Fibroblast of skin of right biceps (primary cell): ENCODE data around the gene SGMS1.
"Not testable (repeated sequence)": the region's sequence is repeated elsewhere in the genome, so short reads cannot be mapped to it uniquely, and the experiment has no call there.

Experiments
- DNase-seq: peaks from one replicate; pipeline ENCODE4 v3.0.0-alpha.2; 2013

SGMS1 gene

DNA sequence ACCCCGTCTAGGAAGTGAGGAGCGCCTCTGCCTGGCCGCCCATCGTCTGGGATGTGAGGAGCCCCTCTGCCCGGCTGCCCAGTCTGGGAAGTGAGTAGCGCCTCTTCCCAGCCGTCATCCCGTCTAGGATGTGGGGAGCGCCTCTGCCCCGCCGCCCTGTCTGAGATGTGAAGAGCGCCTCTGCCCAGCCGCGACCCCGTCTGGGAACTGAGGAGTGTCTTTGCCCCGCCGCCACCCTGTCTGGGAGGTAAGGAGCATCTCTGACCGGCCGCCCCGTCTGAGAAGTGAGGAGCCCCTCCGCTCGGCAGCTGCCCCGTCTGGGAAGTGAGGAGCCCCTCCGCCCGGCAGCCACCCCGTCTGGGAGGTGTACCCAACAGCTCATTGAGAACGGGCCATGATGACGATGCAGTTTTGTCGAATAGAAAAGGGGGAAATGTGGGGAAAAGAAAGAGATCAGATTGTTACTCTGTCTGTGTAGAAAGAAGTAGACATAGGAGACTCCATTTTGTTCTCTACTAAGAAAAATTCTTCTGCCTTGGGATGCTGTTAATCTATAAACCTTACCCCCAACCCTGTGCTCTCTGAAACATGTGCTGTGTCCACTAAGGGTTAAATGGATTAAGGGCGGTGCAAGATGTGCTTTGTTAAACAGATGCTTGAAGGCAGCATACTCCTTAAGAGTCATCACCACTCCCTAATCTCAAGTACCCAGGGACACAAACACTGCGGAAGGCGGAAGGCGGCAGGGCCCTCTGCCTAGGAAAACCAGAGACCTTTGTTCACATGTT is 267.9 kb downstream of the SGMS1 start:
- not testable (repeated sequence) for DNase-seq

DNA sequence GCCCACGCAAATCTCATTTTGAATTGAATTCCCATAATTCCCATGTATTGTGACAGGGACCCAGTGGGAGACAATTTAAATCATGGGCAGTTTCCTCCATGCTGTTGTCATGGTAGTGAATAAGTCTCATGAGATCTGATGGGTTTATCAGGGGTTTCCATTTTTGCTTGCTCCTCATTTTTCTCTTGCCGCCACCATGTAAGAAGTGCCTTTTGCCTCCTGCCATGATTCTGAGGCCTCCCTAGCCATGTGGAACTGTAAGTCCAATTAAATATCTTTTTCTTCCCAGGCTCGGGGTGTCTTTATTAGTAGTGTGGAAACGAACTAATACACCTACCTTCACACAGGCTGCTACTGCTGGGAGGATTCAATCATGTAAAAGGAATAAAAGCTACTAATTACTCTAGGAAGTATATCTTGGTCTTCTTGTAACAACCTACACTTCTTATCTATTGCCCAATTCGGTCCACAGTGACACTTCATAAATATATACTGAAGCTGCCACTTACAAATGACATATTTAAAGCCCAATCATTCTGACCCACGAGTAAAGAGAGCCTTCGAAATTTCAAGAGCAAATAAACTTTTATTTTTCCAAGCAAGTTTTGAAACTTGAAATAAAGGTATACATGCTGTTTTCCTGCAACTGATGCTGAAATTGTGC is 272.1 kb downstream of the SGMS1 start:
- DNase-seq, result no peak

DNA sequence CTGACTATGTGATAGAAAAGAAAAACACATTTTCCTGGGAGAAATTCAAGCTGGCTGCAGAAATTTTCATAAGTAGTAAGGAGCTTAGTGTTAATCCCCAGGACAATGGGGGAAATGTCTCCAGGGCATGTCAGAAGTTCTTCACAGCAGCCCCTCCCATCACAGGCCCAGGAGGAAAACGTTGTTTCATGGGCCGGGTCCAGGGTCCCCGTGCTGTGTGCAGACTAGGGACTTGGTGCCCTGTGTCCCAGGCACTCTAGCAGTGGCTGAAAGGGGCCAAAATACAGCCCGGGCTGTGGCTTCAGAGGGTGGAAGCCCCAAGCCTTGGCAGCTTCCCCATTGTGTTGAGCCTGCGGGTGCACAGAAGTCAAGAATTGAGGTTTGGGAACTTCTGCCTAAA is 273.4 kb downstream of the SGMS1 start:
- DNase-seq, result no peak

DNA sequence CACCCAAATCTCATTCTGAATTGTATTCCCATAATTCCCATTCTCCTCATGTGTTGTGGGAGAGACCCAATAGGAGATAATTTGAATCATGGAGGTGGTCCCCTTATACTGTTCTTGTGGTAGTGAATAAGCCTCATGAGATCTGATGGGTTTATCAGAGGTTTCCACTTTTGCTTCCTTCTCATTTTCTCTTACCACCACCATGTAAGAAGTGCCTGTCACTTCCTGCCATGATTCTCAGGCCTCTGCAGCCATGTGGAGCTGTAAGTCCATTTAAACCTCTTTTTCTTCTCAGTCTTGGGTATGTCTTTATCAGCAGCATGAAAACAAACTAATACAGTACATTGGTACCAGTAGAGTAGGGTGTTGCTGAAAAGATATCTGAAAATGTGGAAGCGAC is 274.2 kb downstream of the SGMS1 start:
- DNase-seq, result no peak

DNA sequence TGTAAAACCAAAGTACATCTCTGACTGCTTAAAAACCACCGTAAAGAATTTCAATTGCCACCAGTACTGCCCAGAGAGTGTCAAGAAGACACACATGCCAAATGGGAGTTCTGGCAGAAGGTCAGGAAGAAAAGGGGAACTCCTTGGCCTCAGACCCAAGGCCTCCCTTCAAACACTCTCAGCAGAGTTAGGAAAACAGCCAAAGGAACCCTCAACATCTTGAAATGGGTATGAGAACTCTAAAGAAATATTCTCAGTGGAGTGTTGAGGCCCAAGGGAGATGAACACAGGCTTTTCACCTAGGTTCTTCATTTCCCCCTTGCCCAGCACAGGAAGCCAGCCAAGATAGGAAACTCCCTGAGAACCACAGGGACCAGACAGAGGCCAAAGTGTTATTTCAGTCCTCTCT is 276.4 kb downstream of the SGMS1 start:
- no peak for DNase-seq

DNA sequence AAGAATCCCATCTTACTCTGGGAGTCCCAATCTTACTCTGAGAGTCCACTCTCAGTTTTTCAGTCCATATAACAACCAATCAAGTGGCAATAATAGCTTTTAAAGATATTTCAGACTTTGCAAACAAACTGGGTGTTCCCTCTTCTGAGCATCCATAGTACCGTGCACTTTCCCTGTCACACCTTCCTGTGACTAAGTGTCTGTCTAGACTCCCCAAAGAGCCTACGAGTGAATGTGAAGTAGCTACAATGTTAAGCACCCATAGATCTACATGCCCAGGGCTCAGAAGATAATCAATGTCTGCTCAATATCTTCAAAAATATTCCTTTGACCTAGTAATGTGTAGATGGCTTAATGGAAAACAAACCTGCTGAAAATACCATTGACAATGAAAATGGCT is 276.8 kb downstream of the SGMS1 start:
- DNase-seq, result no peak

DNA sequence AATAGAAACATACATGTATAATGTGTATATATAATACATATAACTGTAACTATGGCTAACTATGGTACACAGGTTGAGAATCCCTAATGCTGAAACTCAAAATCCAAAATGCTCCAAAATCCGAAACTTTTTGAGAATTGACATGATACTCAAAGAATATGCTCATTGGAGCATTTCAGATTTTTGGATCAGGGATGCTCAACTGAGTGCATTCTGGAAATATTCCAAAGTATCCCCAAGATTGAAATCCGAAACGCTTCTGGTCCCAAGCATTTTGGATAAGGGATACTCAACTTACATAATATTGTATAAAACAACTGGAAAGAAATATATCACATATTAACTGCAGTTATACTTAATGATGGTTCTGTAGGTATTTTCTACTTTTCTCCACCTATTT is 278.2 kb downstream of the SGMS1 start:
- no peak for DNase-seq

DNA sequence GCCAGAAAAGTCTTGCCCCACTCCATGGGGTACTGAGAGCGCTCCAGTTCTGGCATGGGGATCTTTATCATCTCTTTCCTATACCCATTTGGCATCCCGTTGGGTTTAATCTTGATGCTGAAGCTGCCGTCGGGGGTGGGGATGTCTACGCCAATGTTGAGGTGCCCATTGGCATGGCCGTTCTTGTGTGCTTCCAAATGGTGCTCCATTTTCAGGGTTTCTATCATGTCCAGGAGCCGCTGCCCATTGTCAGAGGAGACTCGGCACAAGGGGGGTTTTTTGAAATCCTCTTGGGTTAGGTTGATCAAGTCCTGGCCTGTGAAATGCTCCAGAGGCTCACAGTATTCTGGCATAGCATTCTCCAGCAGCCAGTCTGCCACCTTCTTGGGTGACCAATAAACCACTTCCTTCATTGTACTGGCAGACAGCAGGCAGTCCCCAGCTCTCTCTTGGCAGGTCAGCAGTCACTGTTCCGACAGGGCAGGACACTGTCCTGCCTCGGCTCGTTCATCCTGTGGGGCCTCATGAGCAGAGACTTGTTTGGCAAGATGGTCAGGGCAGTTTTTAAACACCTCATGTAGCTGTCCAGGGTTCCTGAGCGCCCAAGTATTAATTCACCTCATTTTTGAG is 279.9 kb downstream of the SGMS1 start:
- DNase-seq, result no peak

DNA sequence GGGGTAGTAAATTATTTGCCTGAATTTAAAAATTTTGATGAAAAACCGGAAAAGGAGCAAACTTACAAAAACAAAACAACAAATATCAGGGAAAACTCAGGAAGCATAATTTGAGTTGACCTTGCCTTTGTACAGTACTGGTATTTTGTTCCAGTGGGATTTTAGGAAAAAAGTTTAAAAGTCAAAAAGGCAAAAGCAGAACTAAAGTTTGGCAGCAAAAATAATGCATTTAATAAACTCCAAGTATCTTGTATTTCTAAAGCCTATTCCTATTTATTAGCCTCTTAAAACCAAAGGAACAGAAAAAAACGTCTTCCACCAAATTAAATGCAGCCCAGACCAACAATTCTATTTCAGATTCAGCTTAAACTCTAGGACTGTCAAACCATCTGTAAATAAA is 281.8 kb downstream of the SGMS1 start:
- DNase-seq, result no peak

DNA sequence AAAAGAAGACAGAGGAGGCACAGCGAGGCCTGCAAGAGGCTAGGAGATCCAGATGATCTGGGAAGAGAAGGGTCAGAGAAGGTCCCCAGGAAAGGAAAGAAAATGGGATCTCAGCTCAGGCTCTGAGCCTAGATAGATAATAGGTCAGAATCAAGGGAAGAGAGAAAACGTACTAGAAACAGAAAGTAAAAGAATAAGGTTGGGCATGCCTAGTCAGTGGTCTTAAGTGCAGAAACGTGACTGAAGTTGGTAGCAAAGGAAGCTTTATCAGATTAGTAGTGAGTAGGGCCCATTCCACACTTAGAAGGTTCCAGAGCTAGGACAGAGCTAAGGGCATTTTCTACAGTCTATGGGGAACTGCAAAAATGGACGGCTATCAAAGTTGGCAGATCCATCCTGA is 287.6 kb downstream of the SGMS1 start:
- no peak for DNase-seq

DNA sequence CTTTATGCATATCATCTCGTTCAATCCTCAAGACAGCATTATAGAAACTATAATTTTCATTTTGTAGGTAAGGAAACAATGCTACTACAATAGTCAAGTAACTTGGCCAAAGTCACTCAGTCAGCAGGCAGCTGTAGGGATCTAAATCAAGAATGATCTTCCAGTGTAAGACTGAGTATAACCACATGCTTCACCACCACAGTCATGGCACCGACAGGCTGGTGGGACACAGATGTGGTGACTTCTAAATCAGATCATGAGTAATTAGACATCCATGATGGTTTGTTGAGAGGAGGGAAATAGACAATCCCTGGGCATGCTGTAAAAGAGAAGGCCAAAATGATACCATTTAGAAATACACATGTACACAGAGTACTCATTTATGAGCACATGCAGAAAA is 288.4 kb downstream of the SGMS1 start:
- DNase-seq, result no peak

DNA sequence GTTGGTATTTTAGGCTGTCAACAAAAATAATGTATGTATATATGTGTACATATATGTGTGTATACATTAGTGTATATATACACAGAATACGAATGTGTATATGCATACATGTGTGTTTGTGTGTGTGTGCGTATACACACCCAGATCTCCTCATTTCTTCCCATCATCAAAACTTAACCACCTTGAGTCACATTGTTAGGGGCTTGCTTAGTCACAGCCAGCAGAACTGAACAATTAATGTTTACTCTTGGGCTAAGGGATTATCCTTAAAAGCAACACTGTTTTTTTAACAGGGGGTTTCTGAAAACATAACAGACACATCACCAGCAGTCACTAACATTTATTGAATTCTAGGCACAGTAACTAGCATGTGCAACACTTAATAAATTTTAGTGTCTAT is 289.5 kb downstream of the SGMS1 start:
- no peak for DNase-seq

DNA sequence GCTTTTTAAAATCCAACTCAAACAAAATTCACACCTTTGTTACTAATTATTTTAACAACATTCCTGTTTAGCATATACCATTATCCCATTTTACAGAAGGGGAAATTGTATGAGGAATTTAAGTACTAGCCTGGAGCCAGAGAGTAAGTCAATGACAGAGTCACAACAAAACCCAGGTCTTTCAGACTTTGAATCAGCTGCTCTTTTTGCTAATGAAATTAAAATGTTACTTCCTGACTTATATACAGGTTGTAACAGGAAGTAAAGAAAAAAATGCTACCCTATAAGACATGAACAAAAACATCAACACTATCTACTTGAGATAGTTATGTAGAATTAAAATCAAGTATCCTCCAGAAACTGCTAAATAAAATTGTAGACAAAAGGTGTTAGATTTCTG is 289.9 kb downstream of the SGMS1 start:
- no peak for DNase-seq

DNA sequence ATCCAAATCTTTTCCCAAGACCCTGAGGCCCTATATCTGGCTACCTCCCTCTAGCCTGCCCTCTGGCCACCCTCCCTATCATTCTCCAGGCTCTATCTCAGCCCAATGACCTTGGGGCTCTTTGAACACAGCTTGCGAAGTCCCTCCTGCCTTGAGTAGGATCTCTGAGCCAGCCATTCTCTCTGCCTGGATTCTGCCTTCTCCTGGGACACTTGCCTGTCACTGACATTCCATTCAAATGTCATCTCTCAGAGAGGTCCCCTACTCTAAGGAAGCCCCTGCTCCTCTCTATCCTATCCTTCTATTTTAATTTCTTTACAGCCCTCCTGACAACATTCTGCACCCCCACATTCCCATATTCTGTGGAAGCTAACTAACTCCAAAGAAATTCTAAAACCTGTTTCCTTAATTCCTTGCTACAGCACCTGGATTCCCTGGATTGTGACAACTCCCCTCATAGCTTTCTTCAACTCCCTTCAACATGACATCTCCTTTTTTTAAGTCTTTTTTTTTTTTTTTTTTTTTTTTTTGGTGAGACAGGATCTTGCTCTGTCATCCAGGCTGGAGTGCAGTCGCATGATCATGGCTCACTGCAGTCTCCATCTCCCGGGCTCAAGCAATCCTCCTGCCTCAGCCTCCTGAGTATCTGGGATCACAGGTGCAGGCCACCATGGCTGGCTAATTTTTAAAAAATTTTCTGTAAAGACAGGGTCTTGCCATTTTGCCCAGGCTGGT is 291.5 kb downstream of the SGMS1 start:
- DNase-seq, result no peak

DNA sequence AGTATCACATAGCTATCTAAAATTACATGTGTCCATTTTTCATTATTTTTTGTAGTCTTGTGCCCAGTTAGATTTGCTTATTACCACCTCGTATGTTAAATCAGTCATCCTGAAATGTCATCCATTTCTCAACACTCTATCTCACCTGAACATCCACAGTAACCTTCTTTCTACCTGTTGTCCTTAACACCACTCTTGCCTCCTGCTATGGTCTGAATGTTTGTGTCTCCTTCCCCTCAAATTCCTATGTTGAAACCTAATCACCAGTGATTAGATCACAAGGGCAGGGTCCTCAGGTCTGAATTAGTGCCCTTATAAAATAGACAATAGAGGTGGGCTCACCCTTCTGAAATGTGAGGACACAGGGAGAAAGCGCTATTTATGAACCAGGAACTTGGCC is 292.3 kb downstream of the SGMS1 start:
- DNase-seq, result no peak

DNA sequence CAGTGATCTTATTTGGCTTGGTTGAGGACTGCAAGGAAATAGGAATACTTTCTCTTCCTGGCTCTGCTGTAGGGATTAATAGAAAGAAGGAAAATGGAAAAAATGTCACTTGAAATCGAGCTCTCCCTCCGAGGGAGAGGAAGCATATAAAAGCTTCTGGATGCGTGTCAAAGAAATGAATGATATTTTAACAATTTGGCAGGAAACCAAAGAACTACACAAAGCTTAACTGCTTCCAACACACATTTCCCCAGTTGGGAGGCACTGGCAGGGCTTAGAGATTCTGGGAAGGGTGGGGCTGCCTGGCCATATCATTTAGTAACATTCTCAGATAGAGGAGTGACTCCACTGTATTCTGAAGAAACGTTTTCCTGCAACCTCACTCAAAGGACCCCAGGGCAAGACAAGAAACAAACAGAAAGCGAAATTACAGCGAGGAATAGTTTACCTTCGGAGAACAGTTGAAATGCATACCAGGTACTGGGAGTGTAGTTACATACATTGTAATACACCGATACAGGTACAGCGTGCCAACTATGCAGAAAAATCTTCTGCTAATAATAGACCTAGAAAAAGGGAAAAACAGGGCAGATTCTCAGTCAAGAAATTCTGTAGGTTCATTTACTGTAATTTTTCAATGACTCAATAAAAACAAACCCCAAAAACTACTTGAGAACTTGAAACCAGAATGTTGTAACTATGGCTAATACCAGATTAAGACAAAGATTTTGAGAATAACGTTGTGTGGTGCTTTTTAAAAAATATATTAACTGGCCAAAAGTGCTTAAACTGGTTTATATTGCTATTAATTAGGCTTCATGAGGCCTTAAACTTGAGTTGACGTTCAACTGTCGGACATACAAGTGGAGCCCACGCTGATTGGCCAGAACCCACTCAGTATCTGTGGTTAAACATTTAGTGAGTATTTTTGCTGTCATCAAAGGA is 296.7 kb downstream of the SGMS1 start:
- peak; percentile 90 for DNase-seq

DNA sequence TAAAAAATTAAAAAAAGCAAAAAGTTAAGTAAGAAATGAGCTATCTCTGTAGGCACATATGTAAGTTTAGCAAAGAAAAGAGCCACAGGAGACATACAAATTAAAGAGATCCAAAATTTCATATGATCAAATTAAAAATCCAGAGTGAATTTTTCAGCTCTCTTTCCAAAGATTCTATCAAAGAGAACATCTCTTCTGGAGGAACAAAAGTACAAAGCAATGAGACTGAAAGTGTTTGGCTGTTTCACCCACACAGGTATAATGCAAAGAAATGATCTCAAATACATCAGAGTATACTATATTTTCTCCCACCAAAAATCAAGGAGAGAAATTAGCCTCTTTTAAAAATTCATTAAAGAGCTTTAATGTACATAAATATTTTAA is 297.6 kb downstream of the SGMS1 start:
- DNase-seq, result no peak

DNA sequence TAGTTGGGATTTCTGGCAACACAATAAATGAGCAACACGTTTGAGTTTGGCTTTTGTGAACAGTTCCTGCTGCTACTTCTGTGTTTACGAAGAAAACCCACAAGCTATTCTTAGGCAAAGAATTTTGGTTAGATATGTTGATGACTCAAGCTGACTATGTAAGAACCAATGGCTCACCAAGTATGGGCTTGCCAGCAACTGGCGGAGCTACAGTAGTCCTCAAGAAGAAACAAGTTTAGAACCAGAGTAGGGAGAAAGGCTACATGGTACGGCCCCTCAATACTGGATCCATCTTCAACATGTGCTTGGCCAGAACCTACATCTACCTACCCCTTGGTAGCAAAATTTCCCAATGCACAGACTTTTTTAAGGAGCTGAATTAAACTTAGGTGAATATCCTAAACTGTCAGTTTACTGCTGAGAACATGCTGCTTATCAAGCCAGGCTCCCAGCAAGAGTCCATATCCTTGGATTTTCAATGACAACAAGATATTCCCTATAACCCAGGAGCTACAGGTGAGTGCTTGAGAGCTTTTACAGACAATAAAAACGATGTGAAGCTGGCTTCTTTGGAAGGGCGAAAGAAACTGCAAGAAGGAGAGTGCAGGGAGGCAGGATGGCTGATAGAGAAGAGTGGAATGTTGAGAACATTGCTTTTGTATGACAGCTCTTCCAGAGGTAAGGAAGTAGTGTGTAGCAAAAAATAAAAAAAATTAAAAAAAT is 298.1 kb downstream of the SGMS1 start:
- DNase-seq, result peak; percentile 96

DNA sequence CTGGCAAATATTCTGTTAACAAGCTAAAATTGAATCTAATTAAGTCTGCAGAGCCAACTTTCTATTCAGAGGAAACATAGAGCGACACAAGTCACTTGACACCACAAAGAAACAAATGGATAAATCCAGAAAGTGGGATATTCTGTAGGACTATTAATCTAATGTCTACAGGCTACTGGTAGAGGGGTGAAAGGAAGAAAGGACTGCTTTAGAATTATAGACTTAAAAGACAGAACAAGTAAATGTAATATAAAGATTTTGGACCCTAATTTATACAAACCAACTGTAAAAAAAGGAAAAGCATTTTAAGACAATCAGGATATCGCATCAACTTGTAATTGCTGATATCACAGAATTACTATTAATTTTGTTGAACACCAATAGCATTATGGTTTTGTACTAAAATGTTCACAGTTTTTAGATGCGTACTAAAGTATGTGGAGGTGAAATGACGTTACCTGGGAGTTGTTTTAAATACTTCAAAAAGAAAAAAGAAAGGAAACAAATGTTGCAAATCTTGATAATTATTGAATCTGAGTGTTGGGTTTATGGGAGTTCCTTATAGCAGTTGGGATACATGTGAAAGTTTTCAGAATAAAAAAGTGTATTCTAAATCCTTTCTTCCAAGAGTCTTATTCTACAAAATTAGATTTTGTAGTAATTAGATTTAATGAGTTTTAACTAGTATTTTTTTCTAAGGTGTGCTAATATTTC is 298.9 kb downstream of the SGMS1 start:
- DNase-seq, result no peak

DNA sequence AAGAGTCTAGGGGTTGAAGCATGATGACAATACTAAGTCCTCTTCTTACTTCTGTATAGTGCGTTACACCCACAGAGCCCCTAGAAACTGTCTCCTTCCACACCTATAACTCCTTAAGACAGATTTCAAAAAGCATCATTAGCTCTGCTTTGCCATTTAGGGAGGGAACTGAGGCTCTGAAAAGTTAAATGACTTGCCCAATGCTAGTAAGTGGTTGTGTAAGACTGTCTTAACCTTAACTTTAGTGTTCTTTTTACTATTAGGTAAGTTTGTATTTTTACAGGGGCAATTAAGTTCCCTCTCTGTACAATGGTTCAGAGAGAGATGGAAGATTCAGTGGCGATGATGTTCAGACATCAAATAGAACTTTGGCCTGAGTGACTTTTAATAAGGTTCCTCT is 299.7 kb downstream of the SGMS1 start:
- DNase-seq, result no peak

DNA sequence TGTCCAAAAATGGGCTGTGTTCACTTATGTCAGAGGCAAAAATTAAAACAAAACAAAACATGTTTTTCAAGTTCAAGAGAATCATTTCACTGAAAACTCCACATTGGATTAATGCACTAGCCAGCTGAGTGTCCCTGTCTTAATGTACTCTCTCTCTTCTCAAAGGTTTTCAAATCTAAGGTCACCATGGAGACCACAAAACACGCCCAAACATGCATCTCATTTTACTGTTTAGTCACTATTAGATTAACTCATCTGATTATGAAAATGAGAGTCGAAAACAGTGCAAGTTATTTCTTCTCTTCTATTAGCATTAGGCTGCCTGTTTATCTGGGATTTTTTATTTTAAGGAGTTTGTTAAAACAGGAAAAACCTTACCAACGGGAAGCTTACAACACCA is 301.7 kb downstream of the SGMS1 start:
- DNase-seq, result peak; percentile 64
